Right renal cortex interstitium (tissue), 3 donors: ENCODE results near the gene NFATC4. TPM values are rescaled to one million over a fixed set of nuclear protein-coding genes. Genes with fewer than 3 reads are reported as not detected.
A peak's percentile ranks its signal among the peaks of the same experiment; 100 is the strongest.
"Not testable (repeated sequence)": the region's sequence is repeated elsewhere in the genome, so short reads cannot be mapped to it uniquely, and the experiment has no call there.

Experiments used
- DNase-seq, 3 donors: peaks; one replicate each; pipeline ENCODE4 v3.0.0-alpha.2; 2013; ENCODE audit warnings: low read depth in 3 of 3, low spot score in 2 of 3
- polyA plus RNA-seq, 3 donors: library from polyadenylated mRNA; unstranded; fragments of 120-200 nt; gene quantifications; one replicate each; pipeline ENCODE4 v1.2.1, GENCODE V29; 2013; ENCODE audit not compliant: insufficient read length in 3 of 3

The NFATC4 gene
- polyA plus RNA-seq, 3 donors, result 45.0 to 50.5 (median 49.7) TPM

- DNase-seq, result no peak
These were observed 29.1 kb upstream of the NFATC4 start for GRCh38 chr14:24338843-24339242.

- no peak for DNase-seq
These were observed 28.5 kb upstream of the NFATC4 start, which contains the start of gene RIPK3 for GRCh38 chr14:24339284-24340151. Gene RIPK3 (minus strand): TSS chr14:24339991. CDS start chr14:24339826, 165 bp downstream.

DNA sequence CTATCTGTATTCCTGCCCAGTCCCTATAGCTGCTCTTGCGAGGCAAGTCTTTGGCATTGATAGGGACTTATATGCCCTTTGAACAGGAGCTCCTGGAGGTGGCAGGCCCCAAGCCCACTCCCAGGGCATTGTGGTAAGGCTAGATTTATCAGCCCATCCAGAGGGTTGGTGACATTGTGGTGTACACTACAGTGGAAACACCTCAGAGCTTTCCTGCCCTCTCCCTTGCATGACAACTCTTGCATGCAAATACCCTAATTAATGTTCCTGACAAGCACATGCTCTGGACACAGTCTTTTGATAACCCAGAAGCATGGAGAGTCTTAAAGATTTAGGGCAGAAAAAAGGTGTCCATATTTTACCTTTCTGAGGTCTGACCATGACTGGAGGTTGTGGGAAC lies 27.4 kb upstream of the NFATC4 start:
- DNase-seq, result no peak

DNA sequence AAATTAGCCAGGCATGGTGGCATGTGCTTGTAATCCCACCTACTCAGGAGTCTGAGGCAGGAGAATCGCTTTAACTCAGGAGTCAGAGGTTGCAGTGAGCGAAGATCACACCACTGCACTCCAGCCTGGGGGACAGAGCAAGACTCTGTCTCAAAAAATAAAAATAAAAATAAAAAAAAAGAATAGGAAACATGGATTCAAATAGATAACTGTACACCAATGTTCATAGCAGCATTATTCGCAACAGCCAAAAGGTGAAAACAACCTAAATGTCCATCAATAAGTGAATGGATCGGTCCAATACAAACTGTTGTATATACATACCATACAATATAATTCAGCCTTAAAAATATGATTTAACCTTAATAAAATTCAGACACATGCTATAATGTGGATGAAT lies 25.1 kb upstream of the NFATC4 start:
- no peak for DNase-seq

DNA sequence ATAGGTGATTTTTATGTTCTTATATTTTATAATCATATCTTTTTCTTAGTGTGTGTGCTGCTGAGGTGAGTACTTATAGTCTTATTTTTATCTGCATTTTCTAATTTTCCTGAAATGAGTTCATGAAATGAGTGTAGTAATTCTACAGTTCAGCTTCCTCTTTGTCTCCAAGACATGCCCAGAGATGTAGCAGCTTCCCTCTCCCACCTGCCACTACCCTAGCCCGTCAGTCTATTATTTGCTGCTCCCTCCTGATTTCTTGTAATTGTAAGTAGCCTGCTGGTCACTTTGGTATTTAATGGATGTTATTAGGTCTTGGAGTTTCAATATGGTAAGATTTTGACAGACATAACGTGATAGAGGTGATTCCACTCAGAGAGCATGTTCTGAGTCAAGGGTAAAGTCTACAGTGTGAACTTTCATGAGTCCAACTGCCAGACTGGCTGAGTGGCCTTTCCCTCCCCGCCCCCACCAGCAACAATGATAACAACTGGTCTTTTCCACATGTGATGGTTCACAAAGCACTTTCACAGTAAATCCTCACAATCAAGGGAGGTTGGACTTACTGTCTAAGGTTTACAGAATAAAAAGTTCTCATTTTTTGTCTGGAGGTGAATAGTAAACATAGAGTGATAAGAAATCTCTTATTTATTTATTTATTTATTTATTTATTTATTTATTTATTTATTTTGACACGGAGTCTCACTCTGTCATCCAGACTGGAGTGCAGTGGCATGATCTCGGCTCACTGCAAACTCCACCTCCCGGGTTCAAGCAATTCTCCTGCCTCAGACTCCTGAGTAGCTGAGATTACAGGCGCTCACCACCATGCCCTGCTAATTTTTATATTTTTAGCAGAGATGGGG lies 24.0 kb upstream of the NFATC4 start:
- no peak for DNase-seq

DNA sequence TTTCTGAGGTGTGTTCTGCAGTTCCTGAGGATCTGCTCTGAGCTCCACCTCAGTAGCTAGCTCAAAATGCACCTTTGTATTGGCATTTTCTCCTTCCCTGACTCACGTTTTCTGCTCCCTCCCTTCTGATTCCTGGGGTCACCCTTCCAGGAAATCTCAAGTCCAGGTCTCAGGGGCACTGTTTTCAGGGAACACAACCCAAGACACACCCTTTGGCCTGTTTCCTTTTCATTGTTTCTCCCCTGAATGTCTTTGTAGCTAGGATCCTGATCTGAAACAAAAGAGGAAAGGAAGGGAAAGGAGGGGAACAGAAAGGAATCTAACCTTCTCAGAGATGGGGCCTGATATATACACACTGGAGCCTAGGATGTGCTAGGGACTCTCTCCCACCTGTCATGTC lies 20.9 kb upstream of the NFATC4 start:
- DNase-seq, result no peak

DNA sequence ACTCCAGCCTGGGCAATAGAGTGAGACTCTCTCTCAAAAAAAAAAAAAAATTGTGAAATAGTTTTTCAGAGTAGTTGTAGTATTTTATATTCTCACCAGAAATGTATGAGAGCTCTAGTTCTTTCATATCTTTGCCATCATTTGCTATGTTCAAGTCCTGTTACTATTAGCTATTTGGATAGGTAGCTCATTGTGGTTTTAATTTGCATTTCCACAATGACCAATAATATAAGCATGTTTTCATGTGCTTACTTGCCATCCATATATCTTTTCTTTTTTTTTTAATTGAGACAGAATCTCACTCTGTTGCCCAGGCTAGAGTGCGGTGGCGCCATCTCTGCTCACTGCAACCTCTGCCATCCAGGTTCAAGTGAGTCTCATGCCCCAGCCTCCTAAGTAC lies 19.8 kb upstream of the NFATC4 start:
- DNase-seq, result no peak

DNA sequence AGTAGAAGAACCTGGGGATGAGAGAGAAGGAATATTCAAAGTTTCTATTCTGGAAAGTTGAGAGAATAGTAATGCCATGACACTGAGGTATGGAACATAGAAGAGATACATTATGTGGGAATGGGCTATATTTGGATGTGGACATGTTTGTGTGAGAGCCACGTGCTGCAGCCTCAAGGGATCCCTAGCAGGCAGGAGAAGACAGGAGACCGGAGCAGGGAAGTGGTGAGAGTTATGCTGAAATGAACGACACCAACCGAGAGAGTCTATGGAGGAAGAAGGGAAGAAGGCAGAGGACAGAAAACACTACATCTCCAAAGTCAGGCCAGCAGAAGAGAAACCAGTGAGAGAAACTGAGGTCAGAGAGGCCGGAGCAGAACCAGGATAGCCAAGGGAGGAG lies 18.2 kb upstream of the NFATC4 start:
- no peak for DNase-seq

- DNase-seq, result no peak
These were observed 16.5 kb upstream of the NFATC4 start for GRCh38 chr14:24351517-24351916.

DNA sequence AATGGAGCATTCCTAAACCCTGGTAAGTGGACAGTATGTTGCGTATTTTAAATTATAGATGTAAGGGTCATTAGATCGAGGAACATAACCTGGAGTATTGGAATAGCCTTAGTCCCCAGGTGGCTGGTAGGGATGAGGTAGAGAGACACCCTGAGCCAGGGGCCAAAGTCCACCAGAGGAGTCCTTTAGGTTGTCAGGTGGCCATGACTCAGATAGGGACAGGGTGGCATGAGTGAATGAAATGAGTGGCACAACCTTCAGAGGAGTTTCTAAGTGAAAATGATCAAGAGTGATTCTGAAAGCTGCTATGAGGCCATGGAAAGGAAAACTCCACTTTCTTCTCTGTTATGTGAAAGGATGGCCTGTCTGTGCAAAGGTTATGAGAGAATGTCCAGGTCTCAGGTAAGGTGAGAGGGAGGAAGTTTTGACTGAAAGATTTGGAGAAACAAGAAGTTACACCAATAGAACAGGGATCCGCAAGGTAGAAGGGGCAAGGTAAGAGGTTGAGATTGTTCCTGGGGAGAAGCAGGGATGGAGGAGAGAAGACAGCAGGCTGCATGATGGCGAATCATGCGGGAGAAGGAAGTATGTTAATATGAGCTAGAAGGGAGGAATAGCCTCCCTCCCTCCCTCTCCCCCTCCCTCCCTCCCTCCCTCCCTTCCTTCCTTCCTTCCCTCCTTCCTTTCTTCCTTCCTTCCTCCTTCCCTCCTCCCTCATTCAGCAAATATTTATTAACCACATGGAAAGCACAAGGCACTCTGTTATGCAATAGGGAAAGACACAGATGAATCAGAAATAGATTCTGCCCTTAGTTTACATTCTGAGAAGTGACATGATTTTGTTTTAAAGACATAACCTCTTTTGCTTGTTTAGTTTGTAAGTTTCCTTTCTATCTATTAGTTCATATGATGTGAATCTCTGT lies 14.2 kb upstream of the NFATC4 start:
- DNase-seq, result no peak

- DNase-seq, result not testable (repeated sequence)
These were observed 13.5 kb upstream of the NFATC4 start for GRCh38 chr14:24354482-24354825.

DNA sequence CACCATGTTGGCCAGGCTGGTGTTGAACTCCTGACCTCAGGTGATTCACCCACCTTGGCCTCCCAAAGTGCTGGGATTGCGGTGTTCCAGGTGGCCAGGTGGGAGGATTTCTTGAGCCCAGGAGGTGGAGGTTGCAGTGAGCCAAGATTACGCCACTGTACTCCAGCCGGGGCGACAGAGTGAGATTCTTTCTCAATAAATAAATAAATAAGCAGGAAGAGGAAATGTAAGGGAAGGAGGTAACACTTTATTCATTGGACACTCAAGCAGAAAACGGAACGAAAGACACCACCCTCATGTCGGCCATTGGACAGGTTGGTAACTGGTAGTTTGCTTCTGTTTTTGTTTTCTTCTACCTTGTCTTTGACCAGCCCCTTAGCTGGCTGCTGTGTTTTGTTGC lies 13.0 kb upstream of the NFATC4 start:
- no peak for DNase-seq

DNA sequence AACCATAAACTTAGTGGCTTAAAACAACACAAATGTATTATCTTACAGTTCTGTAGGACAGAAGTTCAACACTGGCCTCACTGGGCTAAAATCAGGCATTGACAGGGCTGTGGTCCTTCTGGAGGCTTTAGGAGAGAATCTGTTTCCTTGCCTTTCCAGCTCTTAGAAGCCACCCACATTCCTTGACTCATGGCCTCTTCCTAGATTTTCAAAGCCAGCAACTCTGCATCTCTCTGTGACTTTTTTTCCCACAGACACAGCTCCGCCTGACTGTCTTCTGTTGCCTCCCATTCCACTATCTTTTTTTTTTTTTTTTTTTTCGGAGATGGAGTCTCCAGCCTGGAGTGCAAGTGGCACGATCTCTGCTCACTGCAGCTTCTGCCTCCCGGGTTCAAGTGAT lies 11.8 kb upstream of the NFATC4 start:
- DNase-seq, result no peak

GRCh38 chr14:24360281-24360680 lies 7.7 kb upstream of the NFATC4 start:
- no peak for DNase-seq

GRCh38 chr14:24361326-24361725 lies 6.7 kb upstream of the NFATC4 start:
- DNase-seq, result no peak

GRCh38 chr14:24362241-24362960 lies 5.6 kb upstream of the NFATC4 start:
- DNase-seq, result no peak

DNA sequence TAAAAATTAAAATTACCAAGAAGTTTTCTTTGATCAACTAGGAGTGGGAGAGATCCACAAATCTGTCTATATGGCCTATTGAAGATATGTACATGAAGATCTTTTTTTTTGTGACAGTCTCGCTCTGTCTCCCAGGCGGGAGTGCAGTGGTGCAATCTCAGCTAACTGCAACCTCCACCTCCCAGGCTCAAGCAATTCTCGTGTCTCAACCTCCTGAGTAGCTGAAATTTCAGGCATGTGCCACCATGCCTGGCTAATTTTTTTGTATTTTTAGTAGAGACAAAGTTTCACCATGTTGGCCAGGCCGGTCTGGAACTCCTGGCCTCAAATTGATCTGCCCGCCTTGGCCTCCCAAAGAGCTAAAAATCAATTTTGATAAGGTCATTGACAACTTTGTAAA lies 4.6 kb upstream of the NFATC4 start:
- DNase-seq, result no peak

GRCh38 chr14:24364841-24365240 lies 3.1 kb upstream of the NFATC4 start:
- DNase-seq, result no peak

GRCh38 chr14:24365600-24366412 lies 2.2 kb upstream of the NFATC4 start:
- peak; percentile 74 to 81 (median 79) for DNase-seq
